IPS-NIHi11 (cell line): Measurements from ENCODE around the gene MYT1.
"Not testable (repeated sequence)": the region's sequence is repeated elsewhere in the genome, so short reads cannot be mapped to it uniquely, and the experiment has no call there.

ENCODE experiments used
- DNase-seq: peaks from one replicate; pipeline ENCODE4 v3.0.0; 2012; ENCODE audit warnings: mixed read lengths, low spot score

Gene MYT1

DNA sequence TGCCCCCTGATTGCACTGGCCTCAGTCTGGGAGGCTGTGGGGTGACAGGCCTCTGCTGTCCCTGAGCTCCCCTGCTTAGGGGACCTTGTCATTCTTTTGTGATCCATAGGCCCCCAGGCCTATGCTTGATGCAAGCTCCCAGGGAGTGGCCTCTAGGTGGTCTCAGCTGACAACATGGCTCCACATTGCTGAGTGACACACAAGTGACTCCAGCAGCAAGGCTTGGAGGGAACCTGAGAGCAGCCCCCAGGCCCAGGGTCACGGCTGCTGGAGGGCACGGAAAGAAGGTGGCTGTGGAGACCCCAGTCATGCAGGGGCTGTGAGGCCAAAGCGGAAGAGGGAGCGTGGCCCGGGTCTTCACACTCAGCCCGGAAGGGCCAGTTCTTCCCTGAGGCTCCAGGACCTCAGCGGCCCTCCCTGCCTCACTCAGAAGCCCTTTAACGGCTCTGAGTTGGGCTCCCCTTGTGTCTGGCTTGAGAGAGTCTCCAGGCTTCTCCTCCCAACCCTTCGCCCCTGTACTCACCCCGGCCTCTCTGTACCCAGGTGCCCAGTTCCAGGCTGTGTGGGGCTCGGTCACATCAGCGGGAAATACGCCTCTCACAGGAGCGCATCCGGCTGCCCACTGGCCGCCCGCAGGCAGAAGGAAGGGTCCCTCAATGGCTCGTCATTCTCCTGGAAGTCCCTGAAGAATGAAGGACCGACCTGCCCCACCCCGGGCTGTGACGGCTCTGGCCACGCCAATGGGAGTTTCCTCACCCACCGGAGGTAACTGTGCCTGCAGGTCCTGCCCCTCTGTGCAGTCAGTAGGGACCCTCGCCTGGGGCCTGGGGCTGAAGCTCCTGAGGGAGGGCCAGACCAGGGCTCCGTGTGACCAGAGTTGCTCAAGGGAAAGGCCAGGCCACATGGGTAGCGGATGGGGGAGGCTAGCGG is 67.6 kb downstream of the MYT1 start:
- DNase-seq, result no peak

DNA sequence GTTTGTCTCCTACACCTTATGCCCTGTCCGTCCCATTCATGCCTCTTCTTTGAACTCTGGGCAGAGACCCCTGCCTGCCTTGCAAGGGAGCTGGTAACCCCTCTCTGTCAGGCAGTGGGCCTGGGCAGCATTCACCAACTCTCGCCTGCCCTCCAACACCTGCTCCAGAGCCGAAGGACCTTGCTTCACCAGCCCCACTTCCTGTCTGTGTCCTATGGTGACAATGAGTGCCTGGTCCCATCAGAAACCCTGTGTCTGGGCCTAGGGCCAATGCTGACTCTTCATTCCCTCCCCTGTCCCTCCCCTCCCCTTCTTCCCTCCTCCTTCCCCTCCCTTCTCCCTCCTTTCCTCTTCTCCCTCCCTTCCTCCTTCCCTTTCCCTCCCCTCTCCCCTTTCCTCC is 68.5 kb downstream of the MYT1 start:
- DNase-seq, result no peak

DNA sequence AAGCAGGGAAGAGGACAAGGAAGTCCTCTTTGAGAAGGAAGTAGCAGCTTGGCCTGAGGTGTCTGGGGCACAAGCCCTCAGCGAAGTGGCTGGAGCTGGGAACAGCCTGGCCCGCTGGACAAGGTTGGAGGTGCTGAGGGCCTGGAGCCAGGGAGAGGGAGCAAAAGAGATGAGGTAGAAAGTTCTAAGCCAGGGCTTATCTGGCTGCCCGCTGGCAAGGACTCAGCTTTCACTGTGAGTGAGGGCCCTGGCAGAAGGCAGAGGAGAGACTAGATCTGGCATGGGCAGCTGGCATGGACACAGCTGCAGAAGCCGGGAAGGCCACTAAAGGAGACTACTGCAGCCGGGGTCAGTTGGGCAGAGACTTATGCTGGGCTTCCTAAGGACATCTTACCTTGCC is 69.5 kb downstream of the MYT1 start:
- no peak for DNase-seq

DNA sequence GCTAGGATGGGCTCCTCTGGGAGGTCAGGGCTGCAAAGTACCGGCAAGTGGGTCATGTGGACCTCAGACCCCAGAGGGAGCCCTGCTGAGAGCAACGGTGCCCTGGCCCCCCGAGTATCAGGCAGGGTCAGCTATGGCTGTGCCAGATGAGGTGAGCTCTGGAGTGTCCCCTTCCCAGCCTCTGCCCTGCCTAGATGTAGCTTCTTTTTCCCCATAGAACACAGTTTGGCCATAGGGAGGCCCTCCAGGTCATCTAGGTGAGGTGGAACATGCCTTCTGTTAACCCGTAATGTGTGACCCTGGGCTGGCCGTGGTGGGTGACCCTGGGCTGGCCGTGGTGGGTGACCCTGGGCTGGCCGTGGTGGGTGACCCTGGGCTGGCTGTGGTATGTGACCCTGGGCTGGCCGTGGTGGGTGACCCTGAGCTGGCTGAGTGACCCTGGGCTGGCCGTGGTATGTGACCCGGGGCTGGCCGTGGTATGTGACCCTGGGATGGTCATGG is 70.1 kb downstream of the MYT1 start:
- DNase-seq, result no peak

DNA sequence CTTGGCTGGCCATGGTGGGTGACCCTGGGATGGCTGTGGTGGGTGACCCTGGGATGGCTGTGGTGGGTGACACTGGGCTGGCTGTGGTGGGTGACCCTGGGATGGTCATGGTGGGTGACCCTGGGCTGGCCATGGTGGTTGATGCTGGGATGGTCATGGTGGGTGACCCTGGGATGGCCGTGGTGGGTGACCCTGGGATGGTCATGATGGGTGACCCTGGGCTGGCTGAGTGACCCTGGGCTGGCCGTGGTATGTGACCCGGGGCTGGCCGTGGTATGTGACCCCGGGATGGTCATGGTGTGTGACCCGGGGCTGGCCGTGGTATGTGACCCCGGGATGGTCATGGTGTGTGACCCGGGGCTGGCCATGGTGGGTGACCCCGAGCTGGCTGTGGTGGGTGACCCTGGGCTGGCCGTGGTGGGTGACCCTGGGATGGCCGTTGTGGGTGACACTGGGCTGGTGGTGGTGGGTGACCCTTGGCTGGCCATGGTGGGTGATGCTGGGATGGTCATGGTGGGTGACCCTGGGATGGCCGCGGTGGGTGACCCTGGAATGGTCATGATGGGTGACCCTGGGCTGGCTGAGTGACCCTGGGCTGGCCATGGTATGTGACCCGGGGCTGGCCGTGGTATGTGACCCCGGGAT is 70.8 kb downstream of the MYT1 start:
- not testable (repeated sequence) for DNase-seq

DNA sequence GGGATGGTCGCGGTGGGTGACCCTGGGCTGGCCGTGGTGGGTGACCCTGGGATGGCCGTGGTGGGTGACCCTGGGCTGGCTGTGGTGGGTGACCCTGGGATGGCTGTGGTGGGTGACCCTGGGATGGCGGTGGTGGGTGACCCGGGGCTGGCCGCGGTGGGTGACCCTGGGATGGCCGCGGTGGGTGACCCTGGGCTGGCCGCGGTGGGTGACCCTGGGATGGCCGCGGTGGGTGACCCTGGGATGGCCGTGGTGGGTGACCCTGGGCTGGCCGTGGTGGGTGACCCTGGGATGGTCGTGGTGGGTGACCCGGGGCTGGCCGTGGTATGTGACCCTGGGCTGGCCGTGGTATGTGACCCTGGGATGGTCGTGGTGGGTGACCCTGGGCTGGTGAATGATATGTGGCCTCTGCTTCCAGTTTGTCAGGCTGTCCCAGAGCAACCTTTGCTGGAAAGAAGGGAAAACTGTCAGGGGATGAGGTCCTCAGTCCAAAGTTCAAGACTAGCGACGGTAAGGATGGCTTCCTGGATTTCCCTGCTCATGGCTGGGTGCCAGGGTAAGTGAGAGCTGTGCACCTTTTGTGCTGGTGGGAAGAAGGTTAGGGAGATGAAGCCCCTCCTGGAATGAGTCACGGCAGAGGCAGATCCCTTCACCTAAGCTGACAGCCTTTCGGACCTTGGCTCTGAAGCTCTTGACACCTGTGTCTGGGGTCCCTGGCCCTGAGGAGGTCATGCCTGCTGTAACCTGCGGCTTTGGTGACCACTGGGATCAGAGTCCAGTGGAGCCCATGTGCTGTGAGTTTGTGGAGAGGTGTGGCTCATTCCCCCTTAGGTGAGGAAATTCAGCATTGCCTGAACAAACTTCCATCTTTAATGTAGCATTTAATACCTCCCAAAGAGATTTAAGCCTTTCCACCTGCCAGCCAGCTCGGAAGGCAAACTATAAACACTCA is 72.2 kb downstream of the MYT1 start:
- no peak for DNase-seq

DNA sequence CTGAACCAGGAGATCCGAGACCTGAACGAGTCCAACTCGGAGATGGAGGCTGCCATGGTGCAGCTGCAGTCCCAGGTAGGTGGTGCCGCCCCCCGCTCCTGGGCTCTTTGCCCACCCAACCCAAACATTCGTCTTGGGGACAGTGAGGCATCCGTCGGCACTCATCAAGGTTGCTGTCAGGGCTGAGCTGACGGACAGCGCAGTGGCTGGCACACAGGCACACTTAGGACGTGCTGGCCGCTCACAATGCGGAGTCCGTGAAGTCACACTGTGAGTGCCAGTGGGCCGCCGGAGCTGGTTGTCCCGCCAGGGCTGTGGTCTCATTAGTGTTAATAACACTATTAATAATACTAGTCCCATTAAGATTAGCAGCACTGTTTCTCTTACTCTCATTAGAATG is 73.1 kb downstream of the MYT1 start:
- no peak for DNase-seq

DNA sequence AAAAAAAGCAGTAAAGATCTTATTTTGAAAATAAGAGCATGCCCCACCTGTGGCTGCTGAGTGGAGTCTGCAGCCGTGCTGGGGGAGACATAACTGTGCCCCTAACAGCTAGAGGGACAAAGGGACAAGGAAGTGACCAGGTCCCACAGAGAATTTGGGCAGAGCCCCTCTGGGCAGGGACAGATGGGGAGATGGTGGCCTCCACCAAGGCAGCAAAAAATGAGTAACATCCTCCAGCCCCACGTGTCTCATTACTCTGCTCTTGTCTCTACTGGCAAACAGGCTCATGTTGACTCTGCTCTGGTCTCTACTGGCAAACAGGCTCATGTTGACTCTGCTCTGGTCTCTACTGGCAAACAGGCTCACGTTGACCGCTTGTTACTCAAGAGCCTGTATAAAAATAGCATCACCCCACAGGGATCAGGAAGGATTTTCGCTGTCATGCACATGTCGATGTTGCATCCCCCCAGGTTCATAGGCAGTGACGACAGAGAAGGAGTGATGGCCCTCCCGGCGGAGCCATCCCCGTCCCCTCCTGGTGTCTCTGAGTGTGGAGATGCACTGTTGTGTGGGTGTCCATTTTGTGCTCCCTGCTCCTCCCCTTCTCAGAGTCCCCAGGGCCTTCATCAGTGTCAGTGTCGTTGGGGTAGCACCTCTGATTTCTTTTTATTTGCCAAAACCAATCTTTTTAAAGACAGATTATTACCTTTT is 74.0 kb downstream of the MYT1 start:
- DNase-seq, result no peak

DNA sequence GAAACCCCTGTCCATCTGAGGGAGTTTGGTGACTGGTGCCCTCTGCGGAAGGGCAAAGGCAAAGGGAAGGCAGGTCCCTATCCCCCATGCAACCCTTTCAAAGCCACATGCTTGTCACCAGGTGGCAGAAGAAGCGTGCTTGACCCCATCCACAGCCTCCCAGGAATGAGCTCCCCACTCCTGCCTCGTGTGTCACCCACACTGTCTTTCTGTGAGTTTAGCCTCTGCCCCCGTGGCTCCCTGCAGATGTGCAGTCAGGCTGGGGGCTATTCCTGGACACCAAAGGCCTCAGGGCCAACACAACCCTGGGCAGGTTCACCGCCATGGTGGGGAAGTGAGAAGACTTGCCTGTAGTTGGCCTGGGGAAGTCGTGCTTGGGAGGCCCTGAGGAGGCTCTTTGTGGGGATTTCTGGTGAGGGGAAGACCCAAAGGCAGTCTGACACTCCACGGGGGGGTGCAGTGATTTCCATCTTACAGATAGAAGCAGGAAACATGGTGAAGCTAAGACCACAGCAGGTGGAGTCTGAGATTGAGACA is 74.7 kb downstream of the MYT1 start:
- no peak for DNase-seq

DNA sequence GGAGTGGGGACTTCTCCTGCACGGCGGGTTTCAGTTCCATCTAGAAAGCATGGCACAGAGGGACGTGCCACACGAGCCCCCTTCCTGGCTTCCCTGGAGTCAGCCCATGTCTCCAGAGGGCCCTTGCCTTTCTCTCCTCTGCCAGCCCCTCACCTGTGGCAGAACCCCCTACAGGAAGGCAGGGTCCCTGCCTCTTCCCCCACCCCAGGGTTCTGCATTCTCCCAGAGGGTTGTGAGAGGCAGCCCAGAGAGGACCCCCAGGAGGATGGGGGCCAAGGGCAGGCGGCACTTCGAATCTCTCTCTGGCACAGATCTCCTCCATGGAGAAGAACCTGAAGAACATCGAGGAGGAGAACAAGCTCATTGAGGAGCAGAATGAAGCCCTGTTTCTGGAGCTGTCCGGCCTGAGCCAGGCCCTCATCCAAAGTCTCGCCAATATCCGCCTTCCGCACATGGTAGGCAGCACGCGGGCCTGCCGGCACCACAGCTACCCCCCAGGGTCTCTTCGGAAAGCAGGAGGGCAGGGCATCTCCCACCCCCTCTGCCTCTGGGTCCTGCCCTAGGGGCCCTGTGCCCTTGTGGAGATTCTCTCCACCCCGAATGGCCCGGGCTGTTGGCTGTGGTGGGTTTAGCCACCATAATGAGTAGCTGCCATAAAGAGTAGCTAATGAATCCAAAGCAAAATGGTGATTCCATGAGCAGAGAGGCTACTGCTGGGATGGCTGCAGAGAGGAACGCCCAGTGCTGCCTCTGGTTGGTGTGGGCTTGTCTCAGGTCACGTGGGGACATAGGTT is 75.4 kb downstream of the MYT1 start:
- DNase-seq, result peak; percentile 7

DNA sequence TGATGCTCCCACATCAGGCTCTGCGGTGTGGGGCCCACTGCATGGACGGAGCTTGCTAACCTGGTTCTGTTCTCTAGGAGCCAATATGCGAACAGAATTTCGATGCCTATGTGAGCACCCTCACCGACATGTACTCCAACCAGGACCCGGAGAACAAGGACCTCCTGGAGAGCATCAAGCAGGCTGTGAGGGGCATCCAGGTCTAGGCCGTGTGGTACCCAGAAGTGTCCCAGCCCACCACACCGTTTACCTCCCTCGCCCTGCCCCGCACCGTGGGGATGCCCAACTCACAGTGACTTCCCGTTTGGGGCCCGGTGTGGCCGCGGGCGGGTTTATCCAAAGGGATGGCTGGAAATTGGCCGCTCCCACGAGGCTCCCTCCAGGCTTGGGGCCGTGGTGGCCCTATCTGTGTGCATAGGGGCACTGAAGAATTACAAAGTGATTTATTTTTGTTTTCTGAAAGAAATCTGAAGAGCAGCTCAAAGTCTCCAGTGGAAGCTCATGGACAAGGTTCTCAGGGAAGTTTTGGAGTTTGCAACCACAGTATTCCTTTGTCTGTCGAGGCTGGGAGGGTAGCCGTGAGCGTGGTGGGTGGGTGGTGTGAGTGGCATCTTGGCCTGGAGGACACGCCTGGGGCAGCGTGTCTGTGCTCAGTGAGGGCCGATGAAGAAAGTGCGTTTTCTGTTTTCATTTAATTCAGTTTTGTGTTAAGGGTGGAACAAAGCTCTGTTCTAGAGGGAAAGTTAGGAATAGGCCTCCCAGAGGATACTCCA is 76.2 kb downstream of the MYT1 start:
- DNase-seq, result no peak

DNA sequence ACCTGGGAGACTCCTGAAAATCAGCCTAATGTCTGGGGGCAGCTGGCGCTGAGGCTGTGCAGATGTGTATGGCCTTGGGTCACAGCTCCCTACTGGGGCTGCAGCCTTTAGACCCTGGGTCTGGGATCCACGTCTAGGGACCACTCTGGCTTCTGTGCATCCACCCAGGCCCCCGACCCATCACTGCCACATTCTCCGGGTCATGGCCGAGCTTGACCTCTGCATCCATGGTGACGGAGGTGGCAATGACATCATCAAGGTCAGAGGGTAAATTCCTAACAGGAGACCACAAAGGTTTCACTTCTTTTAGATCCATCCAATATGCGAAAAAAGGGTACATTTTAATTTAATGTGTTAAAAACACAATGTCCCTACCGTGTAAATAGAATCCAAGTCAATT is 76.8 kb downstream of the MYT1 start:
- peak; percentile 19 for DNase-seq

DNA sequence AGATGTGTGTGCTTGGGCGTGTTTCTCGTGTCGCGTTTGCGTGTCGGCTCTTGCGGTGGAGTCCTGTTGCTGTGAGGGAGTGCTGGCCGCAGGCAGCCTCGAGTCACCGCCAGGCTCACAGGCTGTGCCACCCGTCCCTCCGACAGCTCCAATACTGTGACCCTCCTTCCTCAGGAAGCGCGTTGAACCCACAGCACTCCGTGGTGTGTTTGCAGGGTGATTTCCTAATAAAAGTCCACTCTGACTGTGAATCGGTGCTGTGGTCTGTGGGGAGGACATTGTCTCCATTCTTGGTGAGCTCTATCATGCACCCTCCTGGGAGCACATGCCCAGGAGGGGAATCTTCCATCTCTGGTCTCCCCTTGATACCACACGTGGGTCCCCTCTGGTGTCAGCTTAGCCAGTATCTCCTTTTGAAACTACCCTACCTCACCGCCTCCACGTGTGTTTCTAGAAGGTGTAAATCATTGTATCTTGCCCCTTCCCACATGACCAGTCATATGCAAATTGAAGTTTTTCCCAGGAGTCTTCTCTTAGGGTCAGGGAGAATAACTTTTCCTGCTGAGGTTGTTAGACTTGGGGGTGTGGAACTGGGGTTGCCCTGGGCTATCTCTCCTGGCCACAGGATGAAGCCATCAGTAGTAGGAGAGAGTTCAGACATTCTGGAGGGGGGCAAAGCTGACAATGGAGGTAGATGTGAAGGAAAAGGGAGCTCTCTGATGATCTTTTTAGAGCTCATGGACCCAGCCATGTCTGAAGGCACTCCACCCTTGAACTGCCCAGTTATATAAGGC is 77.9 kb downstream of the MYT1 start:
- DNase-seq, result no peak

DNA sequence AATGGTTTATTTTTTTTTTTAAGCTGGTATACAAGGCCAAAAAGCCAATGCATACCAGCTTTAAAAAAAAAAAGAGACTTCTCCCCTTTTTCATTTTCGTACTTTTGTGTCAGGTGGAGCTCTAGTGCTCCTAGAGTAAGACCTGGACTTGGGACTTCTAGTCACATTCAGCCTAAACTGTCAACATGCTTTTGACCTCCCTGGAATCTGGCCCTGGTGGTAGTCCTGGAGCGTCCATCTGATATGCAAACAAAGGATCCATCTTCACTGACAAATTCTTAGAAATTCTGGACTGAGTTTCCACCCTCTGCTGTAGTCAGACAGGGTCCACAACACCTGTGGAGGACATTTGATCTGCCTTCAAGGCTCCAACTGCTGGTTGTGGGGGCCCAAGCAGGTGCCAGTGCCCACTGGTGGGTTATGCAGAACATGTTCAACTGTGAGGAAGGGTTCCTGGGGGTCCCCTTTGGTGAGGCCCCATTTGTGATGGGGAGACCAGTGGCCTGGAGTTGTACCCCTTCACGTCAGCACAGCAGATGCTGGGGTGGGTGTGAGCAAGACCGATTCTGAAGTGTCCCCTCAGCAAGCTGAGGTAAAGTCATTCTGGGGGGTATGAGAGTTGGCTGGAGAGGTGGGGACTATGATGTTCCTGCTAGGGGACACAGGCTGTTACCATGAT is 78.7 kb downstream of the MYT1 start:
- DNase-seq, result no peak

DNA sequence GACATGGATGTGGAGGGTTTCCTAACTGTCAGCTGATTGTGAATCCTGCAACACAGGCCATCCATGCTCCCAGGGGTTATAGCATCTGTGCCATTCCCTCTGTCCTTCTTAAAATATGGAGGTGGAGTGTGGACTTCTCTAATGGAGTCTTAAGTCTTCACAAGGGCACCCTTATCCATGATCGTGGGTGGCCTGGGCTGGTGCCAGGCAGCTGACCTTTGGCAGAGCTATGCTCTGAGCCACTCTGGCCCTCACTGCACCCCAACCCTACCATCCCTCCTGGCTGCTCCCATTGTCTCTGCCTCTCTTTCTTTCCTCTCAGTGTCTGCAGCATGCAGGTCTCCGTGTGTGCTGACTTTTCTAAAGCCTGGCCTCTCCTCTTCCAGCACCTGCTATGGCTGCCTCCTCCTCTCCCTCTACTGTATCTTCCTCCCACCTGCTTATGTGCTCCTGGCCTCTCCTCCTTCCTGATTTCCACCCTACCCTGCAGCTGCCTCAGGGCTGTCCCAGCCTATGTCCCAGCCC is 80.1 kb downstream of the MYT1 start:
- DNase-seq, result no peak

DNA sequence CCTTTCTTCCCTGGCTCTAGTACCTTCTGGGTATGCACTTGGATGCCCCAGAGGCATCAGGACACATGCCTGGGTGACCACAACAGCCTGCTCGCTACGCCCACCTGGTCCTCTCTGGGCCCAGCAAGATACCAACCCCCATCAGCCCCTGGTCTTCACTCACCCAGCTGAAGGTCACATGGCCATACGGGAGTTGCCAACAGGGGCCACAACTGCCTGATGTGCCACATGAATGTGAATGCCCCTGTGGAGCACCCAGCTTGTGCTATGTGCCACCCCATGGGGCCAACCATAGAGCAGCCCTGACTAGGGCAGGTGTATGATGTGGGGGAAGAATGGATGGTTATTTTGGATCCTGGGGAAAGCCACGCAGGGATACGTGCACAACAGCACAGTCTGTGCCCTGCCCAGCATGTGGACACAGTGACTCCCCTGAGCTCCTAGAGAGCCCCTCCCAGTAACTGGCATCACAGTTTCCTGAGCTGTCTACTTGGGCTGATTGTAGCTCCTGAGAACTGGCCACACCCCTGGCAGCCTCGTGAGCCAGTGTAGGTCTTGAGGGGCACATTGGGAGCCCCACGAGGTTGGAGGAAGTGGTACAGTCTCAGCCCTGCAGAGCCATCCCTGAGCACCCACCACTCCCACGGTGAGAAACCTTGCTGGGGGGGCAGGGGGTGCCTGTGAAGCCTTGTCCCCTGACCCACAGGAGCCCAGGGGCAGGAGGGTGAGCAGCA is 80.8 kb downstream of the MYT1 start:
- peak; percentile 7 for DNase-seq
